ENCODE data around the gene TMEM258.

DNA sequence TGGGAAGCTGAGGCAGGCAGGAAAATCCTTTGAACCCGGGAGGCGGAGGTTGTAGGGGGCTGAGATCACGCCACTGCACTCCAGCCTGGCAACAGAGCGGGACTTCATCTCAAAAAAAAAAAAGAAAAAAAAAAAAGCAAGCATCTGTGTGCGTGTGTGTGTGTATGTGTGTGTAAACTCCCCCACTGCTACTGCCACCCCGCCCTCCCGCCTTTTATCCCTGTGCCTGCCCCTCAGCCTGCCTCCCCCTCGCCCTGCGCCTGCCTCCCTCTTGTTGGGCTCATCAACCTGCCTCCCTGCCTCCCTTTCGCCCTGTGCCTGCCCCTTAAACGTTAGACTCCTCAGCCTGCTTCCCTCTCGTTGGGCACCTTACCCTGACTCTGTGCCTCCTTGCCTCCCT, 18.0 kb downstream of the TMEM258 start:
- TF ChIP-seq, protein P1, sequence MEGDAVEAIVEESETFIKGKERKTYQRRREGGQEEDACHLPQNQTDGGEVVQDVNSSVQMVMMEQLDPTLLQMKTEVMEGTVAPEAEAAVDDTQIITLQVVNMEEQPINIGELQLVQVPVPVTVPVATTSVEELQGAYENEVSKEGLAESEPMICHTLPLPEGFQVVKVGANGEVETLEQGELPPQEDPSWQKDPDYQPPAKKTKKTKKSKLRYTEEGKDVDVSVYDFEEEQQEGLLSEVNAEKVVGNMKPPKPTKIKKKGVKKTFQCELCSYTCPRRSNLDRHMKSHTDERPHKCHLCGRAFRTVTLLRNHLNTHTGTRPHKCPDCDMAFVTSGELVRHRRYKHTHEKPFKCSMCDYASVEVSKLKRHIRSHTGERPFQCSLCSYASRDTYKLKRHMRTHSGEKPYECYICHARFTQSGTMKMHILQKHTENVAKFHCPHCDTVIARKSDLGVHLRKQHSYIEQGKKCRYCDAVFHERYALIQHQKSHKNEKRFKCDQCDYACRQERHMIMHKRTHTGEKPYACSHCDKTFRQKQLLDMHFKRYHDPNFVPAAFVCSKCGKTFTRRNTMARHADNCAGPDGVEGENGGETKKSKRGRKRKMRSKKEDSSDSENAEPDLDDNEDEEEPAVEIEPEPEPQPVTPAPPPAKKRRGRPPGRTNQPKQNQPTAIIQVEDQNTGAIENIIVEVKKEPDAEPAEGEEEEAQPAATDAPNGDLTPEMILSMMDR (IDR thresholded peaks at IDR 0.05): no peak
- no peak for TF ChIP-seq ZFX (IDR thresholded peaks at IDR 0.05; ENCODE audit: borderline replicate concordance)
